ENCODE results near the gene TACC2. TPM values are rescaled to one million over a fixed set of nuclear protein-coding genes. Genes with fewer than 3 reads are reported as not detected.

TACC2 gene
- total RNA-seq, 1 donor from 2014 or later: 13.4 TPM

- H3K4me3 ChIP-seq (ENCODE audit: low read depth, low read length): no peak overlapping the region
- DNase-seq (ENCODE audit: low read depth) (no peak), FAIRE-seq (no peak)
- TF ChIP-seq CTCF (IDR thresholded peaks at IDR 0.05; ENCODE audit: insufficient read depth, low read length, severe bottlenecking): no peak
- no peaks in the 10 kb centered on the region for H3K27me3 ChIP-seq (ENCODE audit: control insufficient read depth, insufficient read depth, low read length)
- peaks cover 20% of the 10 kb centered on the region for H3K36me3 ChIP-seq (ENCODE audit: control insufficient read depth, insufficient read depth, low read length)
These were observed 143.4 kb downstream of the TACC2 start for GRCh38 chr10:122132331-122132755.

- H3K27me3 ChIP-seq (ENCODE audit: control insufficient read depth, insufficient read depth, low read length): no peaks in the 10 kb centered on the region
- peaks cover 22% of the 10 kb centered on the region for H3K36me3 ChIP-seq (ENCODE audit: control insufficient read depth, insufficient read depth, low read length)
- H3K4me3 ChIP-seq (ENCODE audit: low read depth, low read length): no peak overlapping the region
- FAIRE-seq (no peak), DNase-seq (ENCODE audit: low read depth) (no peak)
- no peak for TF ChIP-seq CTCF (IDR thresholded peaks at IDR 0.05; ENCODE audit: insufficient read depth, low read length, severe bottlenecking)
These were observed 144.1 kb downstream of the TACC2 start for GRCh38 chr10:122132882-122133565.

GRCh38 chr10:122135251-122136025, 146.5 kb downstream of the TACC2 start:
- Histone ChIP-seq H3K36me3 (ENCODE audit: control insufficient read depth, insufficient read depth, low read length) (peaks cover 23% of the 10 kb centered on the region), H3K27me3 (ENCODE audit: control insufficient read depth, insufficient read depth, low read length) (no peaks in the 10 kb centered on the region), H3K4me3 (ENCODE audit: low read depth, low read length) (no peak overlapping the region)
- DNase-seq (ENCODE audit: low read depth) (no peak), FAIRE-seq (peak; percentile 47)
- TF ChIP-seq CTCF (IDR thresholded peaks at IDR 0.05; ENCODE audit: insufficient read depth, low read length, severe bottlenecking): no peak

- FAIRE-seq: no peak
- H3K4me3 ChIP-seq (ENCODE audit: low read depth, low read length): no peak overlapping the region
- peaks cover 18% of the 10 kb centered on the region for H3K36me3 ChIP-seq (ENCODE audit: control insufficient read depth, insufficient read depth, low read length)
These were observed 150.1 kb downstream of the TACC2 start for GRCh38 chr10:122138831-122139625.

More at GRCh38 chr10:122138831-122139625, 150.1 kb downstream of the TACC2 start:
- H3K27me3 ChIP-seq (ENCODE audit: control insufficient read depth, insufficient read depth, low read length): no peaks in the 10 kb centered on the region
- no peak for TF ChIP-seq CTCF (IDR thresholded peaks at IDR 0.05; ENCODE audit: insufficient read depth, low read length, severe bottlenecking)
- DNase-seq (ENCODE audit: low read depth): no peak
